ENCODE results near the gene ARHGAP42. TPM values are rescaled to one million over a fixed set of nuclear protein-coding genes. Genes with fewer than 3 reads are reported as not detected.

ARHGAP42 gene
- total RNA-seq, 1 donor, result 16.8 TPM

- DNase-seq (ENCODE audit: low read depth), result peak; percentile 26
- no peak overlapping the region for H3K4me3 ChIP-seq (ENCODE audit: low read depth, low read length)
- no peak for TF ChIP-seq CTCF (IDR thresholded peaks at IDR 0.05; ENCODE audit: insufficient read depth, low read depth, low read length)
Observed at GRCh38 chr11:100715165-100715761, 28.2 kb downstream of the ARHGAP42 start.

- no peak overlapping the region for H3K4me3 ChIP-seq (ENCODE audit: low read depth, low read length)
- DNase-seq (ENCODE audit: low read depth), result peak; percentile 54
- TF ChIP-seq CTCF (IDR thresholded peaks at IDR 0.05; ENCODE audit: insufficient read depth, low read depth, low read length), result no peak
Observed at GRCh38 chr11:100716838-100717237, 29.8 kb downstream of the ARHGAP42 start.

- DNase-seq (ENCODE audit: low read depth), result peak; percentile 41
- no peak overlapping the region for H3K4me3 ChIP-seq (ENCODE audit: low read depth, low read length)
- no peak for TF ChIP-seq CTCF (IDR thresholded peaks at IDR 0.05; ENCODE audit: insufficient read depth, low read depth, low read length)
Observed at GRCh38 chr11:100719362-100719761, 32.3 kb downstream of the ARHGAP42 start.

GRCh38 chr11:100719809-100720221 lies 32.7 kb downstream of the ARHGAP42 start:
- peak; percentile 78 for DNase-seq (ENCODE audit: low read depth)
- no peak for TF ChIP-seq CTCF (IDR thresholded peaks at IDR 0.05; ENCODE audit: insufficient read depth, low read depth, low read length)
- H3K4me3 ChIP-seq (ENCODE audit: low read depth, low read length), result no peak overlapping the region

GRCh38 chr11:100726680-100727079 lies 39.6 kb downstream of the ARHGAP42 start:
- DNase-seq (ENCODE audit: low read depth), result no peak
- no peak for TF ChIP-seq CTCF (IDR thresholded peaks at IDR 0.05; ENCODE audit: insufficient read depth, low read depth, low read length)
- no peak overlapping the region for H3K4me3 ChIP-seq (ENCODE audit: low read depth, low read length)

- no peak for TF ChIP-seq CTCF (IDR thresholded peaks at IDR 0.05; ENCODE audit: insufficient read depth, low read depth, low read length)
- no peak for DNase-seq (ENCODE audit: low read depth)
- H3K4me3 ChIP-seq (ENCODE audit: low read depth, low read length), result no peak overlapping the region
Observed at GRCh38 chr11:100727410-100727809, 40.3 kb downstream of the ARHGAP42 start.

- TF ChIP-seq CTCF (IDR thresholded peaks at IDR 0.05; ENCODE audit: insufficient read depth, low read depth, low read length), result no peak
- DNase-seq (ENCODE audit: low read depth), result peak; percentile 88
- H3K4me3 ChIP-seq (ENCODE audit: low read depth, low read length), result no peak overlapping the region
Observed at GRCh38 chr11:100730266-100730665, 43.2 kb downstream of the ARHGAP42 start.

All from fibroblast of villous mesenchyme (primary cell).